Endothelial cell of umbilical vein (primary cell): ENCODE results near the gene RHOA.

Experiments
- EZH2 ChIP-seq: IDR thresholded peaks from 2 replicates; pipeline ENCODE4 v1.6.1; 2012; ENCODE audit warnings: borderline replicate concordance, low read depth, mild to moderate bottlenecking, moderate library complexity, low read length, inconsistent platforms; ENCODE audit not compliant: severe bottlenecking
- POLR2AphosphoS5 ChIP-seq: IDR thresholded peaks from 2 replicates; pipeline ENCODE4 v1.6.1; 2012; ENCODE audit warnings: low read depth, mild to moderate bottlenecking, control low read depth, low read length, moderate library complexity; ENCODE audit not compliant: insufficient read depth
- TF ChIP-seq, protein P1 (sequence below), 2 donors: IDR thresholded peaks; 1 replicate in 1 of 2; 2 replicates in 1 of 2; pipeline ENCODE4 v1.5.1; 2011; ENCODE audit warnings: low read length in 2 of 2, mild to moderate bottlenecking in 2 of 2, moderate library complexity in 2 of 2, control low read depth in 1 of 2, inconsistent platforms in 1 of 2, low read depth in 1 of 2; ENCODE audit not compliant: insufficient read depth in 1 of 2; ENCODE audit errors: extremely low read depth in 1 of 2

DNA sequence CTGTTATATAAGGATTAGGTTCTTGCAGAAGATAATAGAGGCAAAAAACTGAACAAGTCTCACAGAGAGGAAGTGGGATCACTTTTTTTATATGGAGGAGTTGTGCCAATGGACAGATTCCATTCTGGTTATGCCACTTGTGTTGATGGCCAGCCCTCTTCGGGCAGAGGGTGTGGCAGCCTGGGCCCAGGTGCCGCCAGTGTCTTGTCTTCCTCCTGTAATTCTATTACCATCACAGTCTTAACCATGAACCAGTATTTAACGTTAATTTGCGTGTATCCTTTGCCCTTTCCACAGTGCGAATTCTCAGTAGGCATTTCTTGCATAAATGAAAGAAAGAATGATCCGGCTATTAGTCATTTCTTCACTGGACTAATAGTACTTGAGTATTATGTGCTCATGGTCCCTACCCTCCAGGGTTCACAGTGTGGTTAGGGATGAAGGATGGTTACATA lies 65.0 kb downstream of the RHOA start:
- TF ChIP-seq, protein P1, sequence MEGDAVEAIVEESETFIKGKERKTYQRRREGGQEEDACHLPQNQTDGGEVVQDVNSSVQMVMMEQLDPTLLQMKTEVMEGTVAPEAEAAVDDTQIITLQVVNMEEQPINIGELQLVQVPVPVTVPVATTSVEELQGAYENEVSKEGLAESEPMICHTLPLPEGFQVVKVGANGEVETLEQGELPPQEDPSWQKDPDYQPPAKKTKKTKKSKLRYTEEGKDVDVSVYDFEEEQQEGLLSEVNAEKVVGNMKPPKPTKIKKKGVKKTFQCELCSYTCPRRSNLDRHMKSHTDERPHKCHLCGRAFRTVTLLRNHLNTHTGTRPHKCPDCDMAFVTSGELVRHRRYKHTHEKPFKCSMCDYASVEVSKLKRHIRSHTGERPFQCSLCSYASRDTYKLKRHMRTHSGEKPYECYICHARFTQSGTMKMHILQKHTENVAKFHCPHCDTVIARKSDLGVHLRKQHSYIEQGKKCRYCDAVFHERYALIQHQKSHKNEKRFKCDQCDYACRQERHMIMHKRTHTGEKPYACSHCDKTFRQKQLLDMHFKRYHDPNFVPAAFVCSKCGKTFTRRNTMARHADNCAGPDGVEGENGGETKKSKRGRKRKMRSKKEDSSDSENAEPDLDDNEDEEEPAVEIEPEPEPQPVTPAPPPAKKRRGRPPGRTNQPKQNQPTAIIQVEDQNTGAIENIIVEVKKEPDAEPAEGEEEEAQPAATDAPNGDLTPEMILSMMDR (IDR thresholded peaks at IDR 0.05; ENCODE audit: extremely low read depth in 1 of 2, insufficient read depth in 1 of 2, low read depth in 1 of 2, low read length in 2 of 2) = no peak
- no peak for TF ChIP-seq EZH2
- no peak for TF ChIP-seq POLR2AphosphoS5
